Endothelial cell (in vitro differentiated cells): ENCODE results near the gene PRKRA. TPM values are rescaled to one million over a fixed set of nuclear protein-coding genes. Genes with fewer than 3 reads are reported as not detected.

Source experiments
- DNase-seq: peaks from one replicate; pipeline ENCODE4 v3.0.0; 2021; ENCODE audit warnings: low spot score
- H3K27ac Mint-ChIP-seq: one replicate; pipeline ENCODE4 v1.8.0; 2021; ENCODE audit warnings: mixed read lengths, inconsistent platforms; ENCODE audit not compliant: unreplicated experiment
- H3K27me3 Mint-ChIP-seq: one replicate; pipeline ENCODE4 v1.8.0; 2021; ENCODE audit warnings: mild to moderate bottlenecking, moderate library complexity, mixed read lengths, inconsistent platforms; ENCODE audit not compliant: unreplicated experiment
- H3K36me3 Mint-ChIP-seq: one replicate; pipeline ENCODE4 v1.8.0; 2021; ENCODE audit warnings: mild to moderate bottlenecking, low read depth, mixed read lengths, inconsistent platforms; ENCODE audit not compliant: unreplicated experiment
- H3K4me1 Mint-ChIP-seq: one replicate; pipeline ENCODE4 v1.8.0; 2021; ENCODE audit warnings: mild to moderate bottlenecking, mixed read lengths, inconsistent platforms; ENCODE audit not compliant: unreplicated experiment
- H3K4me3 Mint-ChIP-seq: one replicate; pipeline ENCODE4 v1.8.0; 2021; ENCODE audit warnings: mild to moderate bottlenecking, mixed read lengths, inconsistent platforms; ENCODE audit not compliant: unreplicated experiment
- H3K9me3 Mint-ChIP-seq: one replicate; pipeline ENCODE4 v1.8.0; 2021; ENCODE audit warnings: mixed read lengths, inconsistent platforms; ENCODE audit not compliant: unreplicated experiment
- total RNA-seq: library from RNA; stranded (reverse); fragmentation: NEBNext Ultra II Directional; extraction: Animal tissue kit (Norgen Biotek cat#: 25700); gene quantifications from one replicate; pipeline ENCODE4 v1.2.1, GENCODE V29; 2021; ENCODE audit not compliant: unreplicated experiment
- TF ChIP-seq, protein P1 (sequence below): fragments of 200-600 bp; sonication (generic); IDR thresholded peaks from one replicate; pipeline ENCODE4 v1.5.0; 2021; ENCODE audit warnings: antibody characterized with exemption; ENCODE audit not compliant: unreplicated experiment

Gene PRKRA
- total RNA-seq, 1 donor from 2014 or later: 33.1 TPM

DNA sequence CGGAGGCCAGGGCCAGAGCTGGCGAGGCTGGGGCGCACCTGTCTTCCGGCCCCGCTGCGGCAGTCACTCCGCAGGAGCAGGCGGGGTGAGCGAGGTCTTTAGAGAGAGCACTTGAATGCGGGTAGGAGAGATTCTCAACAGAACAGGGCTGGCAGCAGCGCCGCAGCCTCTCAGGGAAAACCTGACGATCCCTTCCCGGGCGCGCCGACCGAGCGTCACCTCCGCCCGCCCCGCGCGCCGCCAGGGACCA lies 526 bp downstream of the PRKRA start:
- peak overlapping the region; percentile 88 for H3K4me3 Mint-ChIP-seq
- H3K27me3 Mint-ChIP-seq: peaks cover 6% of the 10 kb centered on the region
- TF ChIP-seq, protein P1, sequence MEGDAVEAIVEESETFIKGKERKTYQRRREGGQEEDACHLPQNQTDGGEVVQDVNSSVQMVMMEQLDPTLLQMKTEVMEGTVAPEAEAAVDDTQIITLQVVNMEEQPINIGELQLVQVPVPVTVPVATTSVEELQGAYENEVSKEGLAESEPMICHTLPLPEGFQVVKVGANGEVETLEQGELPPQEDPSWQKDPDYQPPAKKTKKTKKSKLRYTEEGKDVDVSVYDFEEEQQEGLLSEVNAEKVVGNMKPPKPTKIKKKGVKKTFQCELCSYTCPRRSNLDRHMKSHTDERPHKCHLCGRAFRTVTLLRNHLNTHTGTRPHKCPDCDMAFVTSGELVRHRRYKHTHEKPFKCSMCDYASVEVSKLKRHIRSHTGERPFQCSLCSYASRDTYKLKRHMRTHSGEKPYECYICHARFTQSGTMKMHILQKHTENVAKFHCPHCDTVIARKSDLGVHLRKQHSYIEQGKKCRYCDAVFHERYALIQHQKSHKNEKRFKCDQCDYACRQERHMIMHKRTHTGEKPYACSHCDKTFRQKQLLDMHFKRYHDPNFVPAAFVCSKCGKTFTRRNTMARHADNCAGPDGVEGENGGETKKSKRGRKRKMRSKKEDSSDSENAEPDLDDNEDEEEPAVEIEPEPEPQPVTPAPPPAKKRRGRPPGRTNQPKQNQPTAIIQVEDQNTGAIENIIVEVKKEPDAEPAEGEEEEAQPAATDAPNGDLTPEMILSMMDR: no peak
- no peaks in the 10 kb centered on the region for H3K9me3 Mint-ChIP-seq
- DNase-seq: no peak
- peaks cover 8% of the 10 kb centered on the region for H3K36me3 Mint-ChIP-seq
- H3K4me1 Mint-ChIP-seq: peaks cover 13% of the 10 kb centered on the region
- no peak overlapping the region for H3K27ac Mint-ChIP-seq

DNA sequence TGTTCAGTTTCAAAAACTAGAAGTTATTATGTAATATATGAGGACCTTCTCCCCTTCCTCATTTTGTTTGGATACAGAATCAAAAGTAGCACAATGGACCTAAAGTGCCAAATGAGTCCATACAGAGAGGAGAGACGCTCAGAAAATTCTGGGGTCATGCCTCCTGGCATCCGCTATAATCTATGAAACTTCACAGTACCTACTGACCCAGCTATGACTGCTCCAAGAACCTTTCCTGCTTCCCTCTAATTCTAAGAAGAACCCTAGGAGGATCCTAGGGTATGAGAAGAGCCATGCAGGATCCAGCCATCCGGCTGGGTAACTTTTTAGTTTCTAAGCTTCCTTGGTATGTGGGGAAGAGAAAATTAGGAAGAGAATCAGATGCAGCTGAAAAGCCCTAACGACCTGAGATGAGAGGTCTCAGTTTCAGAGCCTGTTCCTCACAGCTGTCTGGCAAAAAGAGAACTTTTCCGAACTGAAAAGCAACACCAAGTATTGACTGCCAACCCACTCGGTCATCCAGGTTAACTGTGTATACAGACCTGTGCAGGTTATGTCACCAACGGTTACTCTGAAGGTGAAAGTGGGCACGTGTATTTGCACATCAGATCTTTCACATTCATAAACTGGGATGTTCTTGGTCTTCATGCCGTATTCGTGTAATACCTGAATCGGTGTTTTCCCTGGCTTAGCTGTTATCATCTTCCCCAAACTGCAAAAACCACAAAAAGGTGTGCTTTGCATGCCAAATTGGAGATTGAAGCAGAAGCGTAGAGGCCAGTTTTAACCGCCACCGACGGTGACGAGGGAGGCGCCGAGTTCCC lies 1.1 kb downstream of the PRKRA start:
- TF ChIP-seq, protein P1: no peak
- H3K9me3 Mint-ChIP-seq: no peaks in the 10 kb centered on the region
- peak overlapping the region; percentile 88 for H3K4me3 Mint-ChIP-seq
- peaks cover 13% of the 10 kb centered on the region for H3K4me1 Mint-ChIP-seq
- H3K27me3 Mint-ChIP-seq: peaks cover 6% of the 10 kb centered on the region
- peaks cover 8% of the 10 kb centered on the region for H3K36me3 Mint-ChIP-seq
- H3K27ac Mint-ChIP-seq: peak overlapping the region; percentile 78
- DNase-seq: no peak

DNA sequence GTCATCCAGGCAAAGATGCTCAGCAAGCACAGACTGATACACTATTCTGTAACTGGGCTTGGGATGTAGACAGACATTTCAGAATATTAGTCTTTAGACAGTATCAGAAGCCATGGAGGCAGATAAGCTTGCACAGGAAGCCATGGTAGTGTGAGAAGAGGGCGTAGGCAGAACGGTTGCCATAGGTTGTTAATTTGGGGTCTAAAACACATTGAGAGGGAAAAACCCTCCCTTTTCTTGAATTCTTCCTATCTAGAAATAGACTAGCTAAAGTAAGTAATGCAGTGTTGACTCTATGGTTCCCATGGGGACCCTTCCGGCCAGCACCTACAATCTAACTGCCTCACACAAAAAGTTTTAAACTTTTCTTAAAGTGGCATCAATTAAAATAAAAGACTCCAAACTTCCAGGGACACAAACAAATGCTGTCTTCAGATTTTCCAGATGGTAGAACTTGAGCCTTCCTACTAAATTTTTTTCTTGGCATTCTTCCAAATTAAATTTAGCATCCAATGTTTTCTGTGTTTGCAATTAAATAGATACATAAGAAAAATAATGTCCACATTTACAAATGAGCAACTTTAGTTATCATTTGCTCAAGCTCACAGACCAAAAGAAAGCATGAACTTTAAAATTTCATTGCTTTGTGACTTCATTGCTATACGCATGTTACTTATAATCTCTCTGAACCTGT lies 1.9 kb downstream of the PRKRA start:
- Mint-ChIP-seq H3K4me1 (peaks cover 13% of the 10 kb centered on the region), H3K27ac (no peak overlapping the region), H3K36me3 (peaks cover 4% of the 10 kb centered on the region), H3K27me3 (peaks cover 4% of the 10 kb centered on the region), H3K4me3 (peak overlapping the region; percentile 8), H3K9me3 (no peaks in the 10 kb centered on the region)
- no peak for DNase-seq
- TF ChIP-seq, protein P1: no peak

DNA sequence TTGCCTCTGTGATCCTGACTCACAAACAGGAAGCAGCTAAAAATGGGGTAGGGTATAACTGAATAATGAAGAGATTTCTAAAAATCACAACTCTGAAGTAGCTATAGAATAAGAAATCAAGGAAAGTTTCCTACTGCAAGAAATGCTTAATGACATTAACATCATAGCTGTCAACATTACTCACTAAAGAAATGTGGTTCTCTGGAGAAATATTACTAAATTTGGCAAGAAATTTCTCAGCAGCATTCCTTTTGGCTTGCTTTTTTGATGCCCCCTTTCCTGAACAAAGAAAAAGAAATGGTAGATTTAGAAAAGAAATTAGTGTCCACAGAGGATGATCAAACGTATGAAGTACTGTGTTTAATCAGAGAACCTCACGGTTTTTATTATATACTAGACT lies 9.5 kb downstream of the PRKRA start:
- Mint-ChIP-seq H3K4me1 (peaks cover 13% of the 10 kb centered on the region), H3K27me3 (no peaks in the 10 kb centered on the region), H3K9me3 (no peaks in the 10 kb centered on the region), H3K36me3 (peaks cover 12% of the 10 kb centered on the region), H3K27ac (no peak overlapping the region), H3K4me3 (no peak overlapping the region)
- DNase-seq: no peak
- TF ChIP-seq, protein P1: no peak

DNA sequence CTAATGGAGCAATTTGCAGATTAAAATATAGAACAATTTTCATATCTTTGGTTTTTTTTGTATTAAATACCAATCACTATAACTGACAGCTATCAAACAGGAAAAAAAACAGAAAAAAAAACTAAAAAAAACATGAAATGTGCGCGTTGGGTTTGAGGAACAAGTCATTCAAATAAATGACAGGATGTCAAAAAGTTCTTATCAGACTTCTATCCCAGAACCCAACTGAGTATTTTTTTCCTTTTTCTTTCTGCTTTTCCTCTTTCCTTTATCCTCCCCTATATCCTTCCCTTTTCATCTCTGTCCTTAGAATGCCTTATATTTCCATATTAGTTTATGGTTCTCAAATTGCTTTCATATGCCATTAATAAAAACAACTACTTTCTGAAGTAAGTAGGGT lies 14.3 kb downstream of the PRKRA start:
- H3K36me3 Mint-ChIP-seq: peaks cover 21% of the 10 kb centered on the region
- TF ChIP-seq, protein P1: no peak
- H3K4me3 Mint-ChIP-seq: no peak overlapping the region
- H3K27ac Mint-ChIP-seq: peak overlapping the region; percentile 34
- no peaks in the 10 kb centered on the region for H3K9me3 Mint-ChIP-seq
- no peaks in the 10 kb centered on the region for H3K27me3 Mint-ChIP-seq
- DNase-seq: no peak
- H3K4me1 Mint-ChIP-seq: peaks cover 15% of the 10 kb centered on the region
